Cerebellar nuclear complex (tissue), 1 donor: ENCODE data around the gene KCNQ1.

Source experiments
- DNase-seq, 2 experiments: peaks; one replicate each; lab custom pipeline; 2025; lab: John Stamatoyannopoulos, UW

The KCNQ1 gene

DNA sequence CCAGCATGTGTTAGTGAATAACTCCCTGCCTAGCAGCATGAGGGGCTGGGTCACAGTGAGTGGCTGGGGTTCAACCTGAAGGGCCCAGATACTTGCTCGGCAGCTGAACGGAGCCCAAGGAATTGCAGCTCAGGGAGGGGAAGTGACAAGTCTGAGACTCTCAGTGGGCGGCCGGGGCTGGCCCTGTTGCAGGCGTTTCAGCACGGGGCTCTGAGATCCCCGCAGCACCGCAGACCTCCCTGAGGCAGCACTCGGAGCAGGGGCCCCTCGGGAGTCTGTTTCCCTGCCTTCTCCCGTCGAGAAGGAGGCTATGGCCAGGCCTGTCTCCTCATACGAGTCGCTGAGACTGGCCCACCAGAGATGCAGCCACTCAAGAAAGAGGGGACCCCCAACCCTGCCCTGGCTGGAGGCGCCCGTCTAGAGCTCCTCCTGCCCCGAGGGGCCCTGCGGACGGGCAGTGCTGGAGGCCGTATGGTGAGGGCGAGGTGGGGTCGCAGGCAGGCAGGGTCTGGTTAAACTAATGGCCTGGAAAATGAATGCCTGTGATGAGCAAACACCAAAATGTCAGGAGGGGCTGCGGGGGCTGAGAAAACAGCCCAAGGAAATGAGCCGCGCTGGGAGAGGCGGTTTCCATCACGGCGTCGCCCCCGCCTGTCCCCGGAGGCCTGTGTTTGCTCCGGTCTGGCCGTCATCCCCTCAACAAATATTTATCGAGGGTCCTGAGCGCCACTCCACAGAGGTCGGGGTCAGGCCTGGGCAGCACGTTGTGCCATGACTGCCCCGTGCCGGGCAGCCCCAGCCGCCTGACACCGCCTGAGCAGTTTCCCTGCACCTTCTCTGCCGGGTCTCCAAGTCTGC lies 35.0 kb upstream of the KCNQ1 start:
- DNase-seq: no peak

DNA sequence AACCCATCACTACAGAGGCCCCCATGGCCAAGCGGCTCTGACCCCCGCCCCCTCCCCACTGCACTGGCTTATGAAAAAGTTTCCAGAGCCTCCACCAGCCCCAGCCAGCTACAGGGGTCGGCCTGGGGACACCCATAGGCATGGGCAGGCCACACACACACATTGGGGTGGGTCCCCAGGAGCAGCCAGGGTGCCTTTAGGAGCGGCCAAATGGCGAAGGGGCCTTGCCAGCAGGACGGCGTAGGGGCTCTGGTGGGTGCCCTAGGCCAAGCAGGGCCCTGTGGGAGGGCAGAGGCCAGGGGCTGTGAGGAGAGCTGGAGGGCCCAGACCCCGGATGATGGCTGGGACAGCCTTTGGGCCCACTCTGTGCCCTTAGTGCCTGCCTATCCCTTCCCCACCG lies 34.2 kb upstream of the KCNQ1 start:
- no peak for DNase-seq

DNA sequence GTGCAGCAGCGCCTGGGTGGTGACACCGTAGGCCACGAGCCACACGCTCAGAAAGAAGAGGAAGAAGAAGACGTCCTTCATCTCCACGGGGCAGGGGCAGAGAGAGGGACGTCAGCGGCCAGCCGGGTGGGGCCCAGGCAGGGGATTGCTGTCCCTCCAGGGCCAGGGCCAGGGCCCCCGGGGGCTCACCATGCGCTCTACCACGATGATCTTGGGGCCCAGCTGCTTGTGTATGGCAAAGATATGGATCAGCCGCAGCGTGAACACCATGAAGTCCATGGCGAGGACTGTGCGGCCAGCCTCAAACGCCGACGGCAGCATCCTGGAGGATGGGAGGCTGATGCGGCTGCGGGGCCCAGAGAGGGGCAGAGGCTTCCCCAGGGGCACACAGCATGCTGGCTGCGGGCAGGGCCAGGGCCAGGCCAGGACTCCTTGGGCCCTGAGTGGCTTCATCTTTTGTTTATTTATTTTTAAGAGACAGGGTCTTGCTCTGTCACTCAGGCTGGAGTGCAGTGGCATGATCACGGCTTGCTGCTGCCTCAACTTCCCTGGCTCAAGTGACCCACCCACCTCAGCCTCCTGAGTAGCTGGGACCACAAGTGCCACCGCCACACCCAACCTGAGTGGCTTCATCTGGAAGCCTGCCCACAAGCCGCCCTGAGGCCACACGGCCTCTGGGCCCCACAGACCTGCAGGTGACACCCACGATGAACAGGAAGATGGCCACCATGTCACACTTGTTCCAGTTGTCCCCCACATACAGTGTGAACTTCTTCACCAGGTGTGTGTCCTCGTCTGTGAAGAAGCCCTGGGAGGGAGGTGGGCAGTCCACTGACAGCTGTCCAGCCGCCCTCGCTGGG lies 33.1 kb upstream of the KCNQ1 start:
- no peak for DNase-seq

DNA sequence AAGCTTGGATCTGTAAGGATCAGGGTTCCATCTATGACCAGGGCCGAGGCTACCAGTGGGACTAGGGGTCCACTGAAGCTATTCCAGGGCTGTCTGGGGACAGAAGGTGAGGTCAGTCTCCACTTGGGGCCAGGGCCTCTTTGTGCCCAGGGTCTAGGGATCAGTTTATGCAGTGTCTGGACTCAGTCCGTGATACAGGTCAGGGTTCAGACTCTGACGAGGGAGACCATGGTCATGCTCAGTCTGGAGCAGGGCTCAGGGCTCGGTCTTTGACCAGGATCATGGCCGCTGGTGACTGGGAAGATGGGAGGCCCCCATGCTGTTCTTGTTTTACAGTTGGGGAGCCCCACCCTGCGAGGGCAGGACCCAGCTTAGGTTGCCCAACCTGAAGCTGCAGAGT lies 32.5 kb upstream of the KCNQ1 start:
- DNase-seq: no peak

DNA sequence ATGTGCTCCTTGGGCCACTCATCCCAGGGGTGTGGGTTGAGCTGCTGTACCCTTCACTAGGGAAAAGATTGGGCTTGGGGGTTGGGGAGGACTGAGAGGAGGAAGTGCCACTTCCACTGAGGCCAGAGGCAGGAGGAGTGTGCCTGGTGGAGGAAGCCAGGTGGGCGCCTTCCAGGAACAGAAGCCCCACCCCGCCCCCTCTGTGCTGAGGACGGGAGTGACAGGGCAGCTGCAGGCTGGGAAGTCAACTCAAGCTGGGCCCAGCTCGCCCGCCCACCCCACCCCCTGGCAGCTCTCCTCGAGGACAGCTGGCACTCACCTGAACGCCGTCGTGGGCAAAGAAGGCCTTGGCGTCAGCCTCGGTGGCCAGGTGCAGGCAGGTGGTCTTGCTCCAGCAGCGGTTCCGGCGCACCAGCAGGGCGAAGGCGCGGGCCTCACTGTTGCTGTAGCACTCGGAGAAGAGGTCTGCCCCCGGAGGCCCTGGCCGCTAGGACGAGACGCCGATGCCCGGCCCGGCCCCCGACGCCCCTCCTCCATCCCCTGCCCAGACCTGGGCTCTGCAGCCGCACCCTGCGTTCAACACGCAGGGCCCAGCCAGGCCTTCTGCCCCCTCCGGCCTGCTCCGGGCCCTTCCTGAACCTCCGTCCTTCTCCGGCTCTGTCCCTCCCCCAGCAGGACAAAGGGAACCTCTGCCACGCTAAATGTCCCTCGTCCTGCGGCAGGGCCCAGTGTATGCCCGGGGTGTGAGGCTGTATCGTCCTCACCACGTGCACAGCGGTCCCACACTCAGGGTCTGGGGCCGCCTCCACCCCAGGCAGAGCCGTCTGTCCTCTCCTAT lies 30.8 kb upstream of the KCNQ1 start:
- DNase-seq: no peak

DNA sequence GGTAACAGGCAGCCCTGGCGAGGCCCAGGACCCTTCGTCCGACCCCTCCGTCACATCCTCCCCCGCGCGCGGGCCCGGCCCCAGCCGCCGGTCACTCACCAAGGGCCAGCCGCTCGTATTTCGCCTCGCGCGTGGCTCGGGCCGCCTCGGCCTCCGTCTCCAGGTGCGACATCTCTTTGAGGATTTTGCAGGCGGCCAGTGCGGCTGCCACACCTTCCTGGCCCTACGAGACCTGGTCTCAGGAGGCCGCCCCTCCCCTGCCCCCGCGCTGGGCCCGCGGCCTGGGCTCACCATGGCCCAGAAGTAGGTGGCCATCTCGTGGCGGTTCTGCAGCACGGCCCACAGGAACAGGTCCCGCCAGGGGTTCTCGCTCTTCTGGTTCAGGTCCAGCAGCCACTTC lies 30.2 kb upstream of the KCNQ1 start:
- DNase-seq: no peak

DNA sequence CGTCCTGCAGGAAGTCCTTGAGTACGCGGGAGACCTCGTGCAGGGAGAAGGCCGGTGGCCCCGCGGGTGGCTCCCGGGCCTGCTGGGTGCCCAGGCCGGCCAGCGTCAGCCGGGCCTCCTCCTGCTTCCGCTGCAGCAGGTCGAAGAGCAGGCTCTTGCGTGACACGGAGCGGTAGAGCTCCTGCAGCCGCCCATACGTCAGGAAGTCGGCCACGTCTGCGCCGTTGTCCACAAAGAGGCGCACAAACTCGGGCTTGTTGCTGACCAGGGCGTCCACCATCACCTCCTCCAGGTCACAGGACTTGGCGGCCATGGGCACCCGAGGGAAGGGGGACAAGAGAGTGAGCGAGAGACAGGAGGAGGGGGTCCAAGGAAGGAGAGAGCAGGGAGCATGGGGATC lies 29.6 kb upstream of the KCNQ1 start:
- DNase-seq: no peak

DNA sequence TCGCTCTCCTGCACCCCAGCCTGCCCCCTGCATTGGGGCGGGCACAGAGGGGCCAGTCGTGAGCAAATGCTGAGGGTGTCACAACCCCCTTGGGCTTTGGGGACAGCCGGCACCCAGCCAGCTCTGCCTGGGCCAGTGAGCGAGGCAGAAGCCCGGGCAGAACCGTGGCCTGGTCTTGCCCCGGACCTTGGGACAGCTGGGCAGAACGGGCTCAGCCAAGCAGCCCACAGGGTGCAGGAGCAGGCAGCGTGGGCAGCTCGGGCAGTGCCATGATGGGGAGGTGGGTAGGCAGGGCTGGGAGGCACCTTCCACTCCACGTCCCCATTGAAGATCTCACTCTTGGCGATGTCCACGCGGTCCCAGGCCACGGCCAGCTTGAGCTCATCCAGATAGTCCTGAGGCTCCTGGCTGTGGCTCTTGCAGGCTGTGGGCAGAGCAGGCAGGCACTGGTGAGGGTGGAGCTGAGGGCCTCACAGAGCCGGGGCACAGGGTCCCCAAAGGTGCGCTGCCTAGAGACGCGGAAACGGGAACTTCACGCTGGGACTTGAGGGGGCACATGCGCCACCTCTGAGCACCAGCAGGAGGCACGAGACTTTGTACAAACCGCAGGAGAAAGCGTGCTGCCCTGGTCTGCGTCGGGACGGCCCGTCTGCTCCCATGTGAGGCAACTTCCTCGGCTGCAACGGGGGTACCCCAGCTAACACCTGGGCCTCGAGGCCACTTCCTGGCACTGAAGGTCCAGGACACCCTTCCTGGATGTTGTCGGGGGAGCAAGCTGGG lies 29.0 kb upstream of the KCNQ1 start:
- no peak for DNase-seq

DNA sequence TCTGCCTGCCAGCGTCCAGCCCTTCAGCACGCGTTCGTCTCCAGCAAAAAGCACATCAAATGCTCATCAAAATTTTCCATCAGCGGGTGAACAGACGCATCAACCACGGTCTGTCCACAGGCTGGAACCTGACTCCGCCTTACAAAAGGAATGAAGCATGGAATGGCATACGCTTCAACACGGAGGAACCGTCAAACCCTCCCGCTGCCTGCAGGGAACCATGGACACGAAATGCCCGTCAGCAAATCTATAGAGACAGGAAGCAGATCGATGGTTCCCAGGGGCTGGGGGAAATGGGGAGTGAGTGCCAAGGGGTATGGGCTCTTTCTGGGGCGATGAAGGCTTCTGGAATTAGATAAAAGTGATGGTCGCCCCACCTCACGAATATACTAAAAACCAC lies 28.0 kb upstream of the KCNQ1 start:
- no peak for DNase-seq

DNA sequence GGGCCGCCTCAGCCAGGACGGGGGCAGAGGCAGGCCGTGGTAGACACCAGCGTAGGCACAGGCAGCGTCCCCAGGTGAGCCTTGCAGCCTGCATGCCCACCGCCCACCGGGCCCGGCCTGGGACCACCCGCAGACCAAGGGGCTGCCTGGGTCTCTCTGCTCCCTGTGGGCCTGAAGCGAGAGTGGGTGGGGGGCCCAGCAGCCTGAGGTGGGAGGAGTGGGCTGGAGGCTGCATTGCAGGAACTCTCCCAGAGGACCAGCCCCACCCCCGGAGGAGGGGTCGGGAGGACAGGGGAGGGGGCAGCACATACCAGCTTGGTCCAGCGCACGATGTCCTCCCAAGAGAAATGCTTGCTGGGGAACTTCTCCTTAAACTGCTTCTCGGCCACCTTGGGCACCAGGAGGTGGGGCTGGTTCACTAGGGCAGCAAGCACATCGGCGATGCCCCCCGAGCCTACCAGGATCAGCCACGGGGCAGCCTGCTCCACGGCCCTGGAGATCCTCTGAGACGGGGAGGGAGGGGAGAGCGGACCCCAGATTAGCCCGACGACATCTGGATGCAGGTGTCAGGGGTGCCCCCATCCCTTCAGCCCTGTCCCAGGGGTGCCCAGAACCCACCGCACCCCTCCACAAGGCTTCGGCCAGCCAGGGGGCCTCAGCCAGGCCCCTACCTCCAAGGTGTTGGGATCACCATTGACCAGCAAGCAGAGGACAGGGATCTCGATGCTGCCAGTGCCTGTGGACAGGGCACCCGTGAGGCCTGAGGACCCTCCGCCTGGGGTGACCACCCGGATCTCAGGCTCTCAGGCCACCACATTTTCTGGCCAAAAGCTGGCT lies 26.7 kb upstream of the KCNQ1 start:
- no peak for DNase-seq

DNA sequence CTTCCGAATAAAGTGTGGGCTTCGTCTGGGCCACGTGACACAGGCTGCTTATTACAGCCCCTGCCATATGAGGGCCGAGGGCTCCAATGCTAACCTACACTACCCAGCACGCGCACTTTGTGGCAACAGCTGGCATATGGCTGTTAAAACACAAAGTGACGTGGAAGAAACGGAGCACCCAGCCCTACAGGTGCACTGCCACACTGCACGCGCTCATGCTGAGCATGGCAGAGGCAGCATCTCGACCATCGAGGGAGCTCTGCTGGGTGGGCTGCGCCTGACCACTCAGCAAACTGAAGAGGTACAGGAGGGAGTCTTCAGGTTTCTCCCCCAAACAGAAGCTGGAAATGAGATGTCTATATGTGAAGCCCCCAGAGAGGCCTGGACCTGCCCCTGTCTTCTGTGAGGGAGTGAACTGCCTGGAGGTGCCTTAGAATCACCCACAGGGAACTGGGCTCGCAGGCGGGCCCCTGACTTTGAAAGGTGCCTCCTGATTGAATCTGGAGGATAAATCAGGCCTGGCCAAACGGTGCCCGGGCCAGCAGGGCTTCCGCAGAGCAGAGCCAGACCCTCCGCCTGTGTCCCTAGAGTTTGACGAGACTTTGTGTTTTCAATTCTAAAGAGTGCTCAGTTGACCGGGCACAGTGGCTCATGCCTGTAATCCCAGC lies 26.0 kb upstream of the KCNQ1 start:
- no peak for DNase-seq

DNA sequence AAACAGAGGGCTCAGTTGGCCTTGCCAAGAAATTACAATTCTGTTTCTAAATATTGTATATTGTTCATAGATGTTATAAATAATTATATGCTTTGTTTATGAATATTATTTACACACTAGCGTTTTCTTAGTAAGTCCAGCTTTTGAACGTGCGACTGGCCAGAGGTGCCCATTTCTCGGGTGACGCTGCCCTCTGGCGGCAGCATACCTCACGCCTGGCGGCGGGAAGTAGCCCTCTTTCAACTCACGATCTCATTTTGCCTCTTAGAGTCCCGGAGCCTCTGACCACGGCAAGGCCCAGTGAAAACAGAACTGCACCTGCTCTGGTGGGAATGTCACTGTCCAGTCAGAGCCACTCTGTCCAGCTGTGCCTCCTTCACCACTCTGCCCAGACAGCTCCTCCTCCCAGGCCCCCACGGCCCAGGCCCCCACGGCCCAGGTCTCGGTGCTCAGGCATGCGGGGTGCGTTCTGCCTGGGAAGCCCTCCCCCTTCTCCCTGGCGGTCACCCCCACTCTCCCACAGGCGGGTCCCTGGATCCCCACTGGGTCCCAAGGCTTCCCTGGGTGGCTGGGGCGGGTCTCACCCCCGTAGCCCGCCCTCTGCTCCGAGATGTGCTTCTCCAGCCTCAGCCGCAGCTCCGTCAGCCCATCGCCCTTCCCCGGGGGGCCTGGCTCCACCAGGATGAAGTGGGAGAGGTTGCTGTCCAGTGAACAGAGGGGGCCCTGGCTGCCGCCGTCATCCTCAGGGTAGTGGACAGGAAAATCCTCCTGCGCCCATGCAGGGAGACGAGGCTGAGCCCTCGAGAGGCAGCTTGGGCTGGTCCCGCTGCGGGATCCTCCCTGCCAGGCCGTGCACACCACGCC lies 24.9 kb upstream of the KCNQ1 start:
- DNase-seq: peak in 1 of 2 experiments; percentile 7

DNA sequence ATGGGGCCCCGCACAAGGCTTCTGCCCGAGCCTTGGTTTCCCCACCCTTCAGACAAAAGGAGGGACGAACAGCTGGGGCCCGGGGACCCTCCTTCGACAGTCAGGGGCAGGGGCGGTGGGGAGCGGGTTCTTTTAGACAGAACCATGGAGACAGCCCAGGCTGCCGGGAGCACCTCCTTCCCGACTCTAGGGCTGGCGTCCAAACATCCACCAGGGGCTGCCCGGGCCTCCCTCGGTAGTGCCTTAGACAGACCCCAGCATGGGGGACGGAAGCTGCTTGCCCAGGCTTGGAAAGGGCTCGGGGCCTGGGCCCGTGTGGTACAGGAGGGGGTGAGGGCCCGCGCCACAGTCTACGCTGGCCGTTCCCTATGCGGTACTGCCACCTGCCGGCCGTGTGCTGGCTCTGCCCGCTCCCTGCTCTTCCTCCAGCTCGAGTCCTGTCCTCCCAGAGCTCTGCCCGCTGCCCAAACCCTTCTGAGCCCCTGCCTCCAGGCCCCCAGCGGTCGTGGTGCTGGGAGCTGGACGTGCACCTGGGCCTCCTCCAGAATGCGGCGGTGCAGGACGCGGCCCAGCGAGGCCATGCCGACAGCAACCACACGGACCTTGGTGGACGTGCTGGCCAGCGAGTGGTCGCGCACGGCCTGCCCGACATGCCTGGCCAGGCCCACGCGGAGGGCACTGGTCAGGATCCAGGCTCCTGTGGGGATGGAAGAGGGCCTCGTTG lies 24.1 kb upstream of the KCNQ1 start:
- DNase-seq: peak in 1 of 2 experiments; percentile 5

DNA sequence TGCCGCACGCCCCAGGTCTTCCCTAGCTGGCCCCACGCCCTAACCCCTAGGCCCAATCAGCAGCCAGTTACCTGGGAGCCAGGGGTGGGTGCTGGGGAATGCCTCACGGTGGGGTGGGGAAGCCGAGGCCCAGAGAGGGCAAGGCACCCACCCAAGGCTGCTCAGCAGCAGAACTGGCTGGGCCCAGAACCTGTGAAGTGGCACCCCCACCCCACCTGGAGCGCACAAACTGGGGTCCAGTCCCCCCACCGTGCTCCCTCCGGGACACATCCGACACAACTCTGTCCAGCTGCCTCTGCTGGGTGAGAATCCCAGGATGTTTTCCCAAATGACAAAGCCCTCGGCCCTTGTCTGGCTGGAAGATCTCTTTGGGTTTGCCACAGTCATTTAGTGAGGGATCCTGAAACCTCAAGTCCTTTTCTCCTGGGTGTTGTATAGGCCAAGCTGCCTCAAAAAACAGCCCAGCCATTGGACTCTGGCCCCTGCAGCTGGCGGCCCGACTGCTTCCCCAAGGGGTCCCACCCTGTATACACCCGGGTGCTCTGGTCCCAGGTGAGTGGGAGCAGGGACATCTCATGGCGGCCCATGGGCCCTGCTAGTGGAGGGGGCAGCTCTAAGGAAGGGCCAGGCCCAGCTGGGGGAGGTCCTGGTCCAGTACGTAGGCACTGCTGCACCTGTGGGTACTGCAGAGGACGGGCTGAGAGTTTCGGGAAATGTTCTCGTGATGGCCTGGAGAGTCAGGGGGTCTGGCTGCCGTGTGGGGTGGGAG lies 23.4 kb upstream of the KCNQ1 start:
- no peak for DNase-seq

DNA sequence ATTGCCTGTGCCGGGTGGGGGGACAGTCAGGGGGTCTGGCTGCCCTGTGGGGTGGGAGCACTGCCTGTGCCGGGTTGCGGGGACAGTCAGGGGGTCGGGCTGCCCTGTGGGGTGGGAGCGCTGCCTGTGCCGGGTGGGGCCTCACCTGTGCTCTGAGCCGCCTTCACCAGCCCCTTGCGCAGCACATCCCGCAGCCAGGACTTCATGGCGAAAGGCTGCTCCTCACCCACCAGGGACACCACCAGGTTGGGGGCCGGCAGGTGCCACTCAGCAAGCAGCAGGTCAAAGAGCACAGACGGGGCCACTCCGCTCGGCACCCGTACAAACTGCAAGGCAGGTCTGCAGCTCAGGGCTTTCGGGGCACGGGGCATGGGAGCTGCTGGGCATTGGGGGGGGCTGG lies 22.8 kb upstream of the KCNQ1 start:
- no peak for DNase-seq

DNA sequence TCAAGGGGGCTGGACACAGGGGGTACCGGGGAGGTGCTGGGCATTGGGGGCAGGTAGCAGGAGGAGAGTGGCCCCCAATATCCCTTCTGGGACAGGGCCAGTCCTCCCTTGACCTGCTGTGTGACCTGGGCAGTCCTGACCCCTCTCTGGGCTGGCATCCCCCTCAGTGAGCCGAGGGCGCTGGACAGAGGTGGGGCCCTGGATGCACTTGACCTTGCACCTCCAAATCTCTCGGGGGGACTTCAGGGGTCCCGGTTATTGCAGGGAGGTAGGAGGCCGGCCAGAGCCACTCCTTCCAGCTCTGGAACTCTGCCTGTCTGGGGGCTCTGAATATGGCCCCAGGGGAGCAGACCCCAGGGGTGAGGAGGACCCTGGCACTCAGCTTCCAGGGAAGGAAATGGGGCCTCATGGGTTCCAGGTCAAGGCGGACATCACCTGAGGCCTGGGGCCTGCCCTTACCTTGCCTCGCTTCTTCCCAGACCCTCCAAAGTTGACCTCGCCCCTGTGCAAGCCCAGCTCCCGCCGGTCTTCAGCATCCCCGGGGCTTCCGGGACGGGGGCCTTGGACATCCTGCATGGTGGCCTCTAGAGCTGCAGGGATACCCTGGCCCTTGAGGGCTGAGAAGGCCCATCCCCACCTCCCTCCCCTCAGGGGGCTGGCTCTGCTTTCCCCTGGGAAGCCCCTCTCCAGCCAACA lies 22.2 kb upstream of the KCNQ1 start:
- no peak for DNase-seq
